IMR-90 (cell line): ENCODE measurements around the gene PPP6R1. TPM values are rescaled to one million over a fixed set of nuclear protein-coding genes. Genes with fewer than 3 reads are reported as not detected.

ENCODE experiments used
- ATAC-seq: fragments of 200-7000 bp; cut with Tn5 transposase; 2 replicates; pipeline ENCODE4 v1.9.1; 2020; ENCODE audit warnings: low read depth, mild to moderate bottlenecking, moderate library complexity
- BruUV-seq: library from RNA; stranded (reverse); fragments of 400-500 nt; replicated peaks from 2 replicates; lab custom pipeline; 2021; lab: Mats Ljungman, UMichigan
- CTCF ChIA-PET: fragments of 300-600 bp; formaldehyde crosslinking; extraction: SDS; loops from one replicate; lab custom pipeline; 2021; ENCODE audit warnings: antibody characterized with exemption; lab: Yijun Ruan, JAX
- POLR2A ChIA-PET: fragments of 300-600 bp; sonication (Branson Sonifier 250); formaldehyde crosslinking; loops from one replicate; lab custom pipeline; 2022; ENCODE audit warnings: antibody characterized with exemption; ENCODE audit not compliant: unreplicated experiment; lab: Charles Lee
- DNase-seq: peaks from one replicate; pipeline ENCODE4 v3.0.0; 2013
- H2AFZ ChIP-seq: replicated peaks from 2 replicates; pipeline ENCODE3; 2013; ENCODE audit warnings: low read length, mild to moderate bottlenecking; ENCODE audit not compliant: poor library complexity
- H2AK5ac ChIP-seq: 2 replicates; pipeline ENCODE4 v1.6.1; 2013; ENCODE audit warnings: low read depth, low read length, inconsistent platforms
- H2AK9ac ChIP-seq: replicated peaks from 2 replicates; pipeline ENCODE3; 2013; ENCODE audit warnings: mild to moderate bottlenecking, low read depth, low read length, moderate library complexity; ENCODE audit not compliant: poor library complexity
- H2BK120ac ChIP-seq: 2 replicates; pipeline ENCODE4 v1.6.1; 2013; ENCODE audit warnings: low read depth, low read length, inconsistent platforms
- H2BK15ac ChIP-seq: 3 replicates; pipeline ENCODE4 v1.6.1; 2013; ENCODE audit warnings: low read depth, low read length, inconsistent platforms
- H2BK20ac ChIP-seq: 2 replicates; pipeline ENCODE4 v1.6.1; 2013; ENCODE audit warnings: low read depth, mild to moderate bottlenecking, inconsistent platforms, low read length, moderate library complexity
- H2BK5ac ChIP-seq: 2 replicates; pipeline ENCODE4 v1.6.1; 2013; ENCODE audit warnings: mild to moderate bottlenecking, low read depth, low read length, inconsistent platforms; ENCODE audit not compliant: poor library complexity, severe bottlenecking
- H3K14ac ChIP-seq: replicated peaks from 2 replicates; pipeline ENCODE4 v1.6.1; 2013; ENCODE audit warnings: low read depth, low read length, inconsistent platforms
- H3K18ac ChIP-seq: 2 replicates; pipeline ENCODE4 v1.6.1; 2013; ENCODE audit warnings: low read depth, low read length, control low read depth
- H3K23ac ChIP-seq: 2 replicates; pipeline ENCODE4 v1.6.1; 2013; ENCODE audit warnings: low read depth, low read length, inconsistent platforms
- H3K27ac ChIP-seq: 2 replicates; pipeline ENCODE4 v1.5.1; 2013; ENCODE audit warnings: mild to moderate bottlenecking, control low read depth, low read length; ENCODE audit not compliant: insufficient read depth
- H3K27me3 ChIP-seq: 2 replicates; pipeline ENCODE4 v1.6.1; 2013; ENCODE audit warnings: low read length; ENCODE audit not compliant: control insufficient read depth, insufficient read depth
- H3K36me3 ChIP-seq: 2 replicates; pipeline ENCODE4 v1.6.1; 2013; ENCODE audit warnings: low read length, mixed read lengths; ENCODE audit not compliant: control insufficient read depth, insufficient read depth
- H3K4ac ChIP-seq: 2 replicates; pipeline ENCODE4 v1.6.1; 2013; ENCODE audit warnings: low read depth, low read length, inconsistent platforms
- H3K4me1 ChIP-seq: 2 replicates; pipeline ENCODE4 v1.6.1; 2013; ENCODE audit warnings: low read length, mixed read lengths; ENCODE audit not compliant: control insufficient read depth, insufficient read depth
- H3K4me2 ChIP-seq: 2 replicates; pipeline ENCODE4 v1.6.1; 2013; ENCODE audit warnings: low read depth, mild to moderate bottlenecking, control low read depth, low read length, moderate library complexity
- H3K4me3 ChIP-seq: 2 replicates; pipeline ENCODE4 v1.5.1; 2013; ENCODE audit warnings: low read depth, mild to moderate bottlenecking, control low read depth, low read length, moderate library complexity; ENCODE audit not compliant: insufficient read depth
- H3K56ac ChIP-seq: 2 replicates; pipeline ENCODE4 v1.6.1; 2013; ENCODE audit warnings: low read length, inconsistent platforms; ENCODE audit not compliant: insufficient read depth; ENCODE audit errors: extremely low read depth
- H3K79me1 ChIP-seq, 2 experiments: 2 replicates each; pipeline ENCODE4 v1.6.1; 2013; ENCODE audit warnings: low read length in 2 of 2, inconsistent platforms in 1 of 2, low read depth in 1 of 2
- H3K9ac ChIP-seq: 2 replicates; pipeline ENCODE4 v1.6.1; 2013; ENCODE audit warnings: low read depth, low read length, control low read depth
- H3K9me1 ChIP-seq: 2 replicates; pipeline ENCODE4 v1.6.1; 2013; ENCODE audit warnings: low read length, inconsistent platforms; ENCODE audit not compliant: insufficient read depth
- H3K9me3 ChIP-seq: 2 replicates; pipeline ENCODE4 v1.6.1; 2013; ENCODE audit warnings: low read length; ENCODE audit not compliant: control insufficient read depth, insufficient read depth
- H4K20me1 ChIP-seq: 2 replicates; pipeline ENCODE4 v1.6.1; 2013; ENCODE audit warnings: low read length, inconsistent platforms; ENCODE audit not compliant: insufficient read depth
- H4K5ac ChIP-seq: 2 replicates; pipeline ENCODE4 v1.6.1; 2013; ENCODE audit warnings: mild to moderate bottlenecking, low read depth, low read length, control low read depth
- H4K8ac ChIP-seq, 2 experiments: 2 replicates each; pipeline ENCODE4 v1.6.1; 2013; ENCODE audit warnings: low read depth in 2 of 2, low read length in 2 of 2, control low read depth in 1 of 2, inconsistent platforms in 1 of 2
- H4K91ac ChIP-seq: 2 replicates; pipeline ENCODE4 v1.6.1; 2013; ENCODE audit warnings: low read depth, low read length, inconsistent platforms; ENCODE audit not compliant: insufficient read depth
- BHLHE40 ChIP-seq: fragments of 150-350 bp; IDR thresholded peaks from 2 replicates; pipeline ENCODE4 v1.6.1; 2016; ENCODE audit warnings: mild to moderate bottlenecking, low read depth, low read length
- CEBPB ChIP-seq: IDR thresholded peaks from 2 replicates; pipeline ENCODE4 v1.6.1; 2012; ENCODE audit warnings: low read depth, low read length, improper control_type of control experiment
- CHD1 ChIP-seq: IDR thresholded peaks from 2 replicates; pipeline ENCODE4 v1.6.1; 2012; ENCODE audit warnings: low read depth, low read length, improper control_type of control experiment
- FOS ChIP-seq: fragments of 150-350 bp; IDR thresholded peaks from 2 replicates; pipeline ENCODE4 v1.6.1; 2016; ENCODE audit warnings: low read depth, low read length
- MAFK ChIP-seq: IDR thresholded peaks from 2 replicates; pipeline ENCODE4 v1.6.1; 2012; ENCODE audit warnings: low read depth, low read length, improper control_type of control experiment
- MAZ ChIP-seq: IDR thresholded peaks from 2 replicates; pipeline ENCODE4 v1.6.1; 2012; ENCODE audit warnings: low read depth, mild to moderate bottlenecking, low read length, improper control_type of control experiment, moderate library complexity, borderline replicate concordance
- MXI1 ChIP-seq: IDR thresholded peaks from 2 replicates; pipeline ENCODE4 v1.6.1; 2012; ENCODE audit warnings: low read depth, mild to moderate bottlenecking, low read length, moderate library complexity, borderline replicate concordance
- NFE2L2 ChIP-seq: fragments of 150-350 bp; IDR thresholded peaks from 2 replicates; pipeline ENCODE4 v1.6.1; 2016; ENCODE audit warnings: low read depth, mild to moderate bottlenecking, low read length
- POLR2A ChIP-seq: IDR thresholded peaks from 2 replicates; pipeline ENCODE4 v1.6.1; 2012; ENCODE audit warnings: mild to moderate bottlenecking, low read depth, low read length
- RAD21 ChIP-seq: IDR thresholded peaks from 2 replicates; pipeline ENCODE4 v1.6.1; 2012; ENCODE audit warnings: low read length, improper control_type of control experiment
- RCOR1 ChIP-seq: IDR thresholded peaks from 2 replicates; pipeline ENCODE4 v1.6.1; 2012; ENCODE audit warnings: mild to moderate bottlenecking, low read length, improper control_type of control experiment; ENCODE audit not compliant: insufficient replicate concordance
- RFX5 ChIP-seq: IDR thresholded peaks from 2 replicates; pipeline ENCODE4 v1.8.0; 2012; ENCODE audit warnings: low read depth, mild to moderate bottlenecking, low read length, moderate library complexity
- SMC3 ChIP-seq: fragments of 150-350 bp; IDR thresholded peaks from 2 replicates; pipeline ENCODE4 v1.6.1; 2016; ENCODE audit warnings: low read depth, mild to moderate bottlenecking, antibody characterized with exemption, low read length, moderate library complexity
- WGBS, 2 experiments: methylation state at CpG; one replicate each; pipeline versions ENCODE4 v1.1.5 to v1.1.7; 2013; ENCODE audit warnings: missing lambda C conversion rate in 2 of 2; ENCODE audit not compliant: insufficient read length in 1 of 2; ENCODE audit errors: extremely low coverage in 2 of 2; 5-methylcytosine and 5-hydroxymethylcytosine counted together
- dilution Hi-C: fragments of 300-500 bp; cut with HindIII; formaldehyde crosslinking; loops from one replicate; pipeline ENCODE4 v1.14.3; 2018; ENCODE audit warnings: low sequenced_read_pairs; ENCODE audit not compliant: unreplicated experiment
- in situ Hi-C: fragments of 300-500 bp; cut with MboI; formaldehyde crosslinking; loops from 3 replicates; pipeline ENCODE4 v1.14.3; 2019; ENCODE audit warnings: low sequenced_read_pairs, inconsistent platforms, mixed read lengths
- intact Hi-C: fragments of 100-400 bp; cut with micrococcal nuclease; formaldehyde crosslinking; loops from 2 replicates; pipeline ENCODE4 v1.10.0; 2022
- polyA plus RNA-seq, 3 experiments: library from polyadenylated mRNA; depleted of rRNA; stranded (reverse); fragments of >200 nt; gene quantifications; 2 replicates each; pipeline ENCODE4 v1.2.3, GENCODE V29; 2012; ENCODE audit warnings: low replicate concordance in 1 of 3
- total RNA-seq: library from RNA; depleted of rRNA; stranded (reverse); fragments of >200 nt; gene quantifications from 2 replicates; pipeline ENCODE4 v1.2.3, GENCODE V29; 2012
- TF ChIP-seq, protein P1 (sequence below): fragments of 150-350 bp; IDR thresholded peaks from 2 replicates; pipeline ENCODE4 v1.6.1; 2017; ENCODE audit warnings: mild to moderate bottlenecking, antibody characterized with exemption, low read length, low read depth
- TF ChIP-seq, protein P2 (sequence below): fragments of 150-350 bp; IDR thresholded peaks from 2 replicates; pipeline ENCODE4 v1.6.1; 2016; ENCODE audit warnings: low read depth, mild to moderate bottlenecking, low read length, moderate library complexity, borderline replicate concordance
- TF ChIP-seq, protein P3 (sequence below): conservative IDR thresholded peaks from 2 replicates; pipeline ENCODE4 v1.5.1; 2012; ENCODE audit warnings: mild to moderate bottlenecking, low read depth, low read length, improper control_type of control experiment

PPP6R1 gene
- total and polyA plus RNA-seq, 2 of the 4 experiments (the other 2 are of a cell fraction): 19.9 to 50.2 TPM

DNA sequence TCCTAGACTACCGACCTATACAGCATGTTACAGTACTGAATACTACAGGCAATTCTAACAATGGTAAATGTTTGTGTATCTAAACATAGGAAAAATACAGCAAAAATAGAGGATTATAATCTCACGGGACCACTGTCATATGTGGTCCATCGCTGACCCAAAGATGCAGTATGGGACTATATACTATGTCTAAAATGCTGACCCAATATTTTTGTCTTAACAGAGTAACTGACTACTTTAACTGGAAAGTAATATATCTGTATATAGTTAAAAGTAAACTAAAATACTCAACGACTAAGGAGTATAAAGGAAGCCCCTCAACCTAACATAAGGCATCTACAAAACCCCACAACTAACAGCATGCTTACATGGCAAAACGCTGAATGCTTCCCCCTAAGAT, 25.8 kb downstream of the PPP6R1 start:
- DNase-seq (no peak), ATAC-seq (no peak)
- dilution Hi-C loops (no loop called here), intact Hi-C loops (no loop called here), in situ Hi-C loops (no loop called here)
- no peak overlapping the region for H4K91ac ChIP-seq
- peaks cover 6 to 24% of the 10 kb centered on the region in 2 experiments; a peak in 3 of 4 replicates for H3K79me1 ChIP-seq
- CTCF ChIA-PET: no interaction called here
- H4K8ac ChIP-seq: no peak overlapping the region
- no peak overlapping the region for H2AFZ ChIP-seq
- TF ChIP-seq MXI1 (no peak), NFE2L2 (no peak), POLR2A (no peak), CHD1 (no peak), RFX5 (no peak), MAZ (no peak), CEBPB (no peak), BHLHE40 (no peak), RAD21 (no peak), RCOR1 (no peak), SMC3 (no peak), MAFK (no peak), FOS (no peak)
- TF ChIP-seq, protein P1, sequence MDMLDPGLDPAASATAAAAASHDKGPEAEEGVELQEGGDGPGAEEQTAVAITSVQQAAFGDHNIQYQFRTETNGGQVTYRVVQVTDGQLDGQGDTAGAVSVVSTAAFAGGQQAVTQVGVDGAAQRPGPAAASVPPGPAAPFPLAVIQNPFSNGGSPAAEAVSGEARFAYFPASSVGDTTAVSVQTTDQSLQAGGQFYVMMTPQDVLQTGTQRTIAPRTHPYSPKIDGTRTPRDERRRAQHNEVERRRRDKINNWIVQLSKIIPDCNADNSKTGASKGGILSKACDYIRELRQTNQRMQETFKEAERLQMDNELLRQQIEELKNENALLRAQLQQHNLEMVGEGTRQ: no peak
- TF ChIP-seq, protein P2, sequence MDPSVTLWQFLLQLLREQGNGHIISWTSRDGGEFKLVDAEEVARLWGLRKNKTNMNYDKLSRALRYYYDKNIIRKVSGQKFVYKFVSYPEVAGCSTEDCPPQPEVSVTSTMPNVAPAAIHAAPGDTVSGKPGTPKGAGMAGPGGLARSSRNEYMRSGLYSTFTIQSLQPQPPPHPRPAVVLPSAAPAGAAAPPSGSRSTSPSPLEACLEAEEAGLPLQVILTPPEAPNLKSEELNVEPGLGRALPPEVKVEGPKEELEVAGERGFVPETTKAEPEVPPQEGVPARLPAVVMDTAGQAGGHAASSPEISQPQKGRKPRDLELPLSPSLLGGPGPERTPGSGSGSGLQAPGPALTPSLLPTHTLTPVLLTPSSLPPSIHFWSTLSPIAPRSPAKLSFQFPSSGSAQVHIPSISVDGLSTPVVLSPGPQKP: no peak
- TF ChIP-seq, protein P3, sequence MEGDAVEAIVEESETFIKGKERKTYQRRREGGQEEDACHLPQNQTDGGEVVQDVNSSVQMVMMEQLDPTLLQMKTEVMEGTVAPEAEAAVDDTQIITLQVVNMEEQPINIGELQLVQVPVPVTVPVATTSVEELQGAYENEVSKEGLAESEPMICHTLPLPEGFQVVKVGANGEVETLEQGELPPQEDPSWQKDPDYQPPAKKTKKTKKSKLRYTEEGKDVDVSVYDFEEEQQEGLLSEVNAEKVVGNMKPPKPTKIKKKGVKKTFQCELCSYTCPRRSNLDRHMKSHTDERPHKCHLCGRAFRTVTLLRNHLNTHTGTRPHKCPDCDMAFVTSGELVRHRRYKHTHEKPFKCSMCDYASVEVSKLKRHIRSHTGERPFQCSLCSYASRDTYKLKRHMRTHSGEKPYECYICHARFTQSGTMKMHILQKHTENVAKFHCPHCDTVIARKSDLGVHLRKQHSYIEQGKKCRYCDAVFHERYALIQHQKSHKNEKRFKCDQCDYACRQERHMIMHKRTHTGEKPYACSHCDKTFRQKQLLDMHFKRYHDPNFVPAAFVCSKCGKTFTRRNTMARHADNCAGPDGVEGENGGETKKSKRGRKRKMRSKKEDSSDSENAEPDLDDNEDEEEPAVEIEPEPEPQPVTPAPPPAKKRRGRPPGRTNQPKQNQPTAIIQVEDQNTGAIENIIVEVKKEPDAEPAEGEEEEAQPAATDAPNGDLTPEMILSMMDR: no peak
- no peak overlapping the region for H2BK120ac ChIP-seq
- H2AK9ac ChIP-seq: no peak overlapping the region
- H3K23ac ChIP-seq: no peak overlapping the region
- H3K4ac ChIP-seq: no peak overlapping the region
- H3K9me3 ChIP-seq: no peaks in the 10 kb centered on the region
- H4K5ac ChIP-seq: no peak overlapping the region
- H3K56ac ChIP-seq: no peak overlapping the region
- H3K27me3 ChIP-seq: no peaks in the 10 kb centered on the region
- no peak overlapping the region for H3K9ac ChIP-seq
- no peak overlapping the region for H3K4me3 ChIP-seq
- peaks cover 5% of the 10 kb centered on the region for H3K9me1 ChIP-seq
- no peak overlapping the region for H2BK15ac ChIP-seq
- H4K20me1 ChIP-seq: peaks cover 11% of the 10 kb centered on the region
- H3K36me3 ChIP-seq: peaks cover 63% of the 10 kb centered on the region
- POLR2A ChIA-PET: no interaction called here
- BruUV-seq: no TSS peak
- no peak overlapping the region for H3K4me2 ChIP-seq
- no CpG with 5 or more reads among the region's 5 CpGs for WGBS, 2 experiments
- H3K27ac ChIP-seq: no peak overlapping the region
- H3K4me1 ChIP-seq: no peaks in the 10 kb centered on the region
- H2BK5ac ChIP-seq: no peak overlapping the region
- H2BK20ac ChIP-seq: no peak overlapping the region
- H3K18ac ChIP-seq: no peak overlapping the region
- H2AK5ac ChIP-seq: no peak overlapping the region
- H3K14ac ChIP-seq: no peak overlapping the region
